ENCODE data around the gene SH3RF3. TPM values are rescaled to one million over a fixed set of nuclear protein-coding genes. Genes with fewer than 3 reads are reported as not detected.

Gene SH3RF3
- total RNA-seq, 2 donors from 2014 or later, result 1.0 to 1.7 TPM

- Mint-ChIP-seq H3K9me3 (no peaks in the 10 kb centered on the region), H3K27ac (no peak overlapping the region), H3K36me3 (no peaks in the 10 kb centered on the region)
- DNase-seq (ENCODE audit: low spot score in 2 of 2) (no peak), ATAC-seq (no peak)
Observed at GRCh38 chr2:109379507-109379906, 250.5 kb downstream of the SH3RF3 start.

- DNase-seq (ENCODE audit: low spot score in 2 of 2) (peak in 1 of 2 donors; percentile 28), ATAC-seq (no peak)
- no peak overlapping the region for H3K27ac Mint-ChIP-seq
- no peaks in the 10 kb centered on the region for H3K36me3 Mint-ChIP-seq
- no peaks in the 10 kb centered on the region for H3K9me3 Mint-ChIP-seq
Observed at GRCh38 chr2:109380502-109381326, 251.7 kb downstream of the SH3RF3 start.

- no peak overlapping the region for H3K27ac Mint-ChIP-seq
- H3K36me3 Mint-ChIP-seq, result no peaks in the 10 kb centered on the region
- ATAC-seq (no peak), DNase-seq (ENCODE audit: low spot score in 2 of 2) (peak in 1 of 2 donors; percentile 20)
- no peaks in the 10 kb centered on the region for H3K9me3 Mint-ChIP-seq
Observed at GRCh38 chr2:109381327-109381820, 252.4 kb downstream of the SH3RF3 start.

GRCh38 chr2:109382226-109382895 is 253.4 kb downstream of the SH3RF3 start:
- no peak for ATAC-seq
- peak in 1 of 2 donors; percentile 7 for DNase-seq (ENCODE audit: low spot score in 2 of 2)
- Mint-ChIP-seq H3K9me3 (no peaks in the 10 kb centered on the region), H3K36me3 (no peaks in the 10 kb centered on the region), H3K27ac (no peak overlapping the region)

- no peak overlapping the region for H3K27ac Mint-ChIP-seq
- ATAC-seq (no peak), DNase-seq (ENCODE audit: low spot score in 2 of 2) (peak in 1 of 2 donors; percentile 34)
- H3K36me3 Mint-ChIP-seq, result no peaks in the 10 kb centered on the region
- no peaks in the 10 kb centered on the region for H3K9me3 Mint-ChIP-seq
Observed at GRCh38 chr2:109382951-109383350, 253.9 kb downstream of the SH3RF3 start.

- DNase-seq (ENCODE audit: low spot score in 2 of 2) (peak in 1 of 2 donors; percentile 33), ATAC-seq (no peak)
Observed at GRCh38 chr2:109383505-109384307, 254.7 kb downstream of the SH3RF3 start.

GRCh38 chr2:109384308-109385271 is 255.6 kb downstream of the SH3RF3 start:
- DNase-seq (ENCODE audit: low spot score in 2 of 2), result peak in 1 of 2 donors; percentile 40
- no peaks in the 10 kb centered on the region for H3K36me3 Mint-ChIP-seq
- H3K9me3 Mint-ChIP-seq, result no peaks in the 10 kb centered on the region
- ATAC-seq, result no peak
- H3K27ac Mint-ChIP-seq, result no peak overlapping the region

More at GRCh38 chr2:109383505-109384307, 254.7 kb downstream of the SH3RF3 start:
- no peaks in the 10 kb centered on the region for H3K9me3 Mint-ChIP-seq
- H3K36me3 Mint-ChIP-seq, result no peaks in the 10 kb centered on the region
- H3K27ac Mint-ChIP-seq, result no peak overlapping the region

- H3K27ac Mint-ChIP-seq, result no peak overlapping the region
- H3K36me3 Mint-ChIP-seq, result no peaks in the 10 kb centered on the region
- DNase-seq (ENCODE audit: low spot score in 2 of 2), result no peak
- no peaks in the 10 kb centered on the region for H3K9me3 Mint-ChIP-seq
- no peak for ATAC-seq
Observed at GRCh38 chr2:109385506-109385905, 256.5 kb downstream of the SH3RF3 start.

GRCh38 chr2:109386004-109386695 is 257.1 kb downstream of the SH3RF3 start:
- no peaks in the 10 kb centered on the region for H3K36me3 Mint-ChIP-seq
- no peaks in the 10 kb centered on the region for H3K9me3 Mint-ChIP-seq
- DNase-seq (ENCODE audit: low spot score in 2 of 2), result no peak
- no peak overlapping the region for H3K27ac Mint-ChIP-seq
- no peak for ATAC-seq

- H3K9me3 Mint-ChIP-seq, result no peaks in the 10 kb centered on the region
- ATAC-seq, result no peak
Observed at GRCh38 chr2:109387221-109387735, 258.3 kb downstream of the SH3RF3 start.

GRCh38 chr2:109387778-109388469 is 258.9 kb downstream of the SH3RF3 start:
- no peak for DNase-seq (ENCODE audit: low spot score in 2 of 2)
- no peak overlapping the region for H3K27ac Mint-ChIP-seq
- ATAC-seq, result no peak
- no peaks in the 10 kb centered on the region for H3K36me3 Mint-ChIP-seq
- no peaks in the 10 kb centered on the region for H3K9me3 Mint-ChIP-seq

More at GRCh38 chr2:109387221-109387735, 258.3 kb downstream of the SH3RF3 start:
- H3K27ac Mint-ChIP-seq, result no peak overlapping the region
- H3K36me3 Mint-ChIP-seq, result no peaks in the 10 kb centered on the region
- DNase-seq (ENCODE audit: low spot score in 2 of 2), result no peak

- DNase-seq (ENCODE audit: low spot score in 2 of 2), result no peak
- ATAC-seq, result no peak
- H3K27ac Mint-ChIP-seq, result no peak overlapping the region
- H3K9me3 Mint-ChIP-seq, result no peaks in the 10 kb centered on the region
- no peaks in the 10 kb centered on the region for H3K36me3 Mint-ChIP-seq
Observed at GRCh38 chr2:109391243-109391642, 262.2 kb downstream of the SH3RF3 start.

GRCh38 chr2:109392140-109392539 is 263.1 kb downstream of the SH3RF3 start:
- DNase-seq (ENCODE audit: low spot score in 2 of 2) (no peak), ATAC-seq (no peak)
- H3K9me3 Mint-ChIP-seq, result no peaks in the 10 kb centered on the region
- no peak overlapping the region for H3K27ac Mint-ChIP-seq
- no peaks in the 10 kb centered on the region for H3K36me3 Mint-ChIP-seq

- no peak for DNase-seq (ENCODE audit: low spot score in 2 of 2)
- no peaks in the 10 kb centered on the region for H3K9me3 Mint-ChIP-seq
- no peak overlapping the region for H3K27ac Mint-ChIP-seq
- ATAC-seq, result no peak
- no peaks in the 10 kb centered on the region for H3K36me3 Mint-ChIP-seq
Observed at GRCh38 chr2:109392816-109393661, 264.0 kb downstream of the SH3RF3 start.
